K562 (cell line): ENCODE measurements around the gene EPN3. TPM values are rescaled to one million over a fixed set of nuclear protein-coding genes. Genes with fewer than 3 reads are reported as not detected.

Source experiments
- ATAC-seq: fragments of 200-7000 bp; cut with Tn5 transposase; 3 replicates; pipeline ENCODE4 v1.9.1; 2020; ENCODE audit warnings: moderate library complexity
- BruUV-seq: library from RNA; stranded (reverse); fragments of 400-500 nt; replicated peaks from 2 replicates; lab custom pipeline; 2021; lab: Mats Ljungman, UMichigan
- CTCF ChIA-PET: fragments of 300-600 bp; formaldehyde crosslinking; extraction: SDS; loops from one replicate; lab custom pipeline; 2021; ENCODE audit warnings: low intra/inter-chr PET ratio; lab: Yijun Ruan, JAX
- POLR2A ChIA-PET: fragments of 300-600, 350-650 bp; sonication (Branson Sonifier 250); formaldehyde crosslinking; extraction: SDS; loops from one replicate; lab custom pipeline; 2021; ENCODE audit warnings: antibody characterized with exemption, inconsistent platforms; lab: Yijun Ruan, JAX
- DNase-seq, 4 experiments: peaks; one replicate each; pipeline versions ENCODE4 v3.0.0 to v3.0.0-alpha.2; 2011 to 2018; ENCODE audit warnings: low spot score in 3 of 4, mixed read lengths in 3 of 4; ENCODE audit errors: extremely low read depth in 1 of 4
- FAIRE-seq: peaks from 2 replicates; lab custom pipeline; 2011; peaks lifted over from hg19 to GRCh38; lab: Jason Lieb, UNC
- H2AFZ ChIP-seq: 2 replicates; pipeline ENCODE4 v1.6.0; 2011; ENCODE audit warnings: low read depth, low read length, control low read depth, inconsistent platforms
- H3K27ac ChIP-seq: fragments of 200-600 bp; 3 replicates; pipeline ENCODE4 v1.8.0; 2011; ENCODE audit warnings: low read depth, mild to moderate bottlenecking, control low read depth, inconsistent platforms, low read length, moderate library complexity, mixed read lengths; ENCODE audit errors: extremely low read depth
- H3K27me3 ChIP-seq, 2 experiments: fragments of 300-600 bp in 1 of 2; 2 replicates in 1 of 2; 3 replicates in 1 of 2; pipeline versions ENCODE4 v1.6.0 to v1.8.0; 2011; ENCODE audit warnings: inconsistent platforms in 2 of 2, low read length in 2 of 2, mild to moderate bottlenecking in 1 of 2, mixed read lengths in 1 of 2, moderate library complexity in 1 of 2; ENCODE audit not compliant: control insufficient read depth in 2 of 2, insufficient read depth in 2 of 2
- H3K36me3 ChIP-seq: fragments of 300-600 bp; 3 replicates; pipeline ENCODE4 v1.8.0; 2011; ENCODE audit warnings: mild to moderate bottlenecking, low read length, inconsistent platforms; ENCODE audit not compliant: control insufficient read depth, insufficient read depth
- H3K4me1 ChIP-seq, 2 experiments: fragments of 200-600 bp in 1 of 2; replicated peaks in 1 of 2; 2 replicates in 1 of 2; 3 replicates in 1 of 2; pipeline versions ENCODE4 v1.5.1 to v1.8.0; 2011; ENCODE audit warnings: inconsistent platforms in 2 of 2, low read length in 2 of 2, mild to moderate bottlenecking in 1 of 2, mixed read lengths in 1 of 2, moderate library complexity in 1 of 2; ENCODE audit not compliant: control insufficient read depth in 2 of 2, insufficient read depth in 2 of 2
- H3K4me2 ChIP-seq: 2 replicates; pipeline ENCODE4 v1.6.1; 2011; ENCODE audit warnings: low read length, control low read depth, inconsistent platforms, mixed read lengths; ENCODE audit not compliant: insufficient read depth
- H3K4me3 ChIP-seq: fragments of 200-600 bp; sonication (generic), shearing (Covaris generic); 2 replicates; pipeline ENCODE4 v1.5.1; 2016; ENCODE audit warnings: control low read depth, inconsistent platforms
- H3K79me2 ChIP-seq: fragments of 200-600 bp; 3 replicates; pipeline ENCODE4 v1.8.0; 2011; ENCODE audit warnings: low read length, inconsistent platforms; ENCODE audit not compliant: control insufficient read depth, insufficient read depth
- H3K9ac ChIP-seq, 2 experiments: 2 replicates each; pipeline versions ENCODE4 v1.6.0 to v1.6.1; 2011; ENCODE audit warnings: low read depth in 2 of 2, low read length in 2 of 2, control low read depth in 1 of 2, inconsistent platforms in 1 of 2, mild to moderate bottlenecking in 1 of 2, mixed read lengths in 1 of 2; ENCODE audit not compliant: insufficient read depth in 1 of 2
- H3K9me1 ChIP-seq: one replicate; pipeline ENCODE4 v1.6.0; 2011; ENCODE audit warnings: inconsistent platforms, mild to moderate bottlenecking, low read length, moderate library complexity; ENCODE audit not compliant: control insufficient read depth, insufficient read depth
- H3K9me3 ChIP-seq: replicated peaks from 2 replicates; pipeline ENCODE4 v1.5.1; 2011; ENCODE audit warnings: low read depth, low read length, inconsistent platforms; ENCODE audit not compliant: control insufficient read depth, insufficient read depth
- H4K20me1 ChIP-seq: replicated peaks from 2 replicates; pipeline ENCODE4 v1.6.1; 2011; ENCODE audit warnings: low read length, inconsistent platforms, mixed read lengths; ENCODE audit not compliant: control insufficient read depth, insufficient read depth
- BRF2 ChIP-seq: IDR thresholded peaks from 3 replicates; pipeline ENCODE4 v1.6.1; 2011; ENCODE audit warnings: borderline replicate concordance, mild to moderate bottlenecking; ENCODE audit not compliant: insufficient read length, insufficient read depth
- EGR1 ChIP-seq: fragments of 450-650 bp; conservative IDR thresholded peaks from 2 replicates; pipeline ENCODE4 v1.6.1; 2017; ENCODE audit warnings: mild to moderate bottlenecking
- KLF1 ChIP-seq: fragments of 450-650 bp; IDR thresholded peaks from 2 replicates; pipeline ENCODE4 v1.6.1; 2016; ENCODE audit warnings: missing genetic modification characterization, missing compliant biosample characterization
- KLF13 ChIP-seq: fragments of 450-650 bp; IDR thresholded peaks from 2 replicates; pipeline ENCODE4 v1.6.1; 2016; ENCODE audit warnings: missing genetic modification characterization, low read depth, mild to moderate bottlenecking, missing compliant biosample characterization, moderate library complexity, borderline replicate concordance
- SAFB ChIP-seq: fragments of 200-400 bp; formaldehyde crosslinking; IDR thresholded peaks from 2 replicates; pipeline ENCODE4 v1.6.1; 2017; ENCODE audit warnings: low read depth, low read length, borderline replicate concordance
- SRSF7 ChIP-seq: fragments of 200-400 bp; formaldehyde crosslinking; optimal IDR thresholded peaks from 2 replicates; pipeline ENCODE3; 2017; ENCODE audit warnings: mild to moderate bottlenecking, low read depth, low read length
- ZSCAN32 ChIP-seq: fragments of 450-650 bp; formaldehyde crosslinking; IDR thresholded peaks from 2 replicates; pipeline ENCODE4 v1.4.0; 2020; ENCODE audit warnings: mild to moderate bottlenecking, moderate library complexity
- WGBS: fragments of 100-300 bp; shearing (Covaris generic); methylation state at CpG from one replicate; pipeline ENCODE4 v1.1.6; 2016; ENCODE audit warnings: low coverage, mixed read lengths; ENCODE audit not compliant: insufficient coverage; ENCODE audit errors: missing lambda C conversion rate; 5-methylcytosine and 5-hydroxymethylcytosine counted together
- in situ Hi-C: fragments of 300-500 bp; cut with MboI; formaldehyde crosslinking; loops from 4 replicates; pipeline ENCODE4 v1.15.0; 2018; ENCODE audit warnings: inconsistent platforms, mixed read lengths
- intact Hi-C: fragments of 100-400 bp; cut with micrococcal nuclease; formaldehyde crosslinking; loops from 2 replicates; pipeline ENCODE4 v1.14.2; 2022
- polyA plus RNA-seq, 8 experiments: library from polyadenylated mRNA; depleted of rRNA in 4 of 8; stranded (reverse) in 5 of 8; unstranded in 3 of 8; fragments of >200 nt; fragmentation: Nextera tagmentation in 2 of 8; fragmentation: Illumina TruSeq in 1 of 8; extraction: Ambion mirVana in 2 of 8; extraction: Trizol in 1 of 8; gene quantifications; 2 replicates each; pipeline versions ENCODE4 v1.2.1 to v1.2.3, GENCODE V29; 2011 to 2014; ENCODE audit warnings: inconsistent platforms in 1 of 8, missing spikeins in 1 of 8
- total RNA-seq, 7 experiments: library from RNA; depleted of rRNA in 6 of 7; stranded (reverse); fragments of >200 nt in 6 of 7; fragmentation: Illumina TruSeq in 2 of 7; extraction: Trizol in 2 of 7; gene quantifications; 2 replicates each; pipeline versions ENCODE4 v1.2.1 to v1.2.3, GENCODE V29; 2011 to 2021; ENCODE audit warnings: low replicate concordance in 1 of 7
- TF ChIP-seq, protein P1 (sequence below), 2 experiments: fragments of 450-650 bp in 1 of 2; IDR thresholded peaks; 2 replicates each; pipeline ENCODE4 v1.6.1; 2011 to 2017; ENCODE audit warnings: low read depth in 2 of 2, antibody characterized with exemption in 1 of 2, borderline replicate concordance in 1 of 2, low read length in 1 of 2, mild to moderate bottlenecking in 1 of 2, mixed read lengths in 1 of 2; ENCODE audit not compliant: control insufficient read depth in 1 of 2

The EPN3 gene
- total and polyA plus RNA-seq, 9 of the 15 experiments (the other 6 are each of a cell fraction or from before 2014, with no cell fraction given): 0.16 TPM; not detected in 8

DNA sequence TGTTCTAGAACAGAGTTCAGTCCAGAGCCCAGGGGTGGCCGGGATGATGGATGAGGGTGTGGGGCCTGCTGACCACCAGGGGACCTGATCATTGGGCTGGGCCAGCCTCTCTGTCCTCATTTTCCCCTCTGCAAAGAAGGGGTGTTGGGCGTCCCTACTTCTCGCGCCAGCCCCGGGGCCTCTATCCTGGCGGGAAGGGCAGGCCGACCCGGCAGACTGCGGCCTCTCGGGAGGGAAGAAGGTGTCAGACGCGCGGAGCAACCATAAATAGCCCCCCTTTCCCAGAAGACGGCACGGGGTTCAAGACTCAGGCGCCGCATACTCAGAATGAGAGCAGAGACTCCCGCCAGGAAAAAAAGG is 26.0 kb downstream of the EPN3 start (continued):
- TF ChIP-seq, protein P1, sequence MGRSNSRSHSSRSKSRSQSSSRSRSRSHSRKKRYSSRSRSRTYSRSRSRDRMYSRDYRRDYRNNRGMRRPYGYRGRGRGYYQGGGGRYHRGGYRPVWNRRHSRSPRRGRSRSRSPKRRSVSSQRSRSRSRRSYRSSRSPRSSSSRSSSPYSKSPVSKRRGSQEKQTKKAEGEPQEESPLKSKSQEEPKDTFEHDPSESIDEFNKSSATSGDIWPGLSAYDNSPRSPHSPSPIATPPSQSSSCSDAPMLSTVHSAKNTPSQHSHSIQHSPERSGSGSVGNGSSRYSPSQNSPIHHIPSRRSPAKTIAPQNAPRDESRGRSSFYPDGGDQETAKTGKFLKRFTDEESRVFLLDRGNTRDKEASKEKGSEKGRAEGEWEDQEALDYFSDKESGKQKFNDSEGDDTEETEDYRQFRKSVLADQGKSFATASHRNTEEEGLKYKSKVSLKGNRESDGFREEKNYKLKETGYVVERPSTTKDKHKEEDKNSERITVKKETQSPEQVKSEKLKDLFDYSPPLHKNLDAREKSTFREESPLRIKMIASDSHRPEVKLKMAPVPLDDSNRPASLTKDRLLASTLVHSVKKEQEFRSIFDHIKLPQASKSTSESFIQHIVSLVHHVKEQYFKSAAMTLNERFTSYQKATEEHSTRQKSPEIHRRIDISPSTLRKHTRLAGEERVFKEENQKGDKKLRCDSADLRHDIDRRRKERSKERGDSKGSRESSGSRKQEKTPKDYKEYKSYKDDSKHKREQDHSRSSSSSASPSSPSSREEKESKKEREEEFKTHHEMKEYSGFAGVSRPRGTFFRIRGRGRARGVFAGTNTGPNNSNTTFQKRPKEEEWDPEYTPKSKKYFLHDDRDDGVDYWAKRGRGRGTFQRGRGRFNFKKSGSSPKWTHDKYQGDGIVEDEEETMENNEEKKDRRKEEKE (IDR thresholded peaks at IDR 0.05; ENCODE audit: borderline replicate concordance in 1 of 2, control insufficient read depth in 1 of 2, low read depth in 2 of 2, low read length in 1 of 2): no peak
- no peak for TF ChIP-seq KLF13 (tag)
- TF ChIP-seq KLF1 (tag): no peak
- TF ChIP-seq SRSF7: no peak
- TF ChIP-seq ZSCAN32 (CRISPR knock-in tag): no peak

GRCh38 chr17:50558941-50559614 is 26.5 kb downstream of the EPN3 start:
- Histone ChIP-seq H3K79me2 (no peaks in the 10 kb centered on the region), H3K4me2 (no peak overlapping the region), H4K20me1 (peaks cover 17% of the 10 kb centered on the region; the same call in 1 of the 2 replicates), H3K4me3 (no peak overlapping the region), H3K9me1 (no peaks in the 10 kb centered on the region), H3K9ac (no peak overlapping the region), H3K27me3 (peaks cover 28 to 66% of the 10 kb centered on the region in 2 experiments), H3K4me1 (peaks cover 9 to 38% of the 10 kb centered on the region in 2 experiments), H3K9me3 (no peaks in the 10 kb centered on the region), H2AFZ (no peak overlapping the region), H3K36me3 (no peaks in the 10 kb centered on the region), H3K27ac (no peak overlapping the region)
- CTCF ChIA-PET: no interaction called here
- ATAC-seq (no peak), DNase-seq (no peak), FAIRE-seq (no peak)
- no TSS peak for BruUV-seq
- in situ Hi-C loops (no loop called here), intact Hi-C loops (no loop called here)
- WGBS: 16% methylated on average over 44 of the region's 55 CpGs
- TF ChIP-seq BRF2: no peak
- TF ChIP-seq SAFB: peak; percentile 42; the same call in 1 of the 2 replicates
- peak; percentile 66 for TF ChIP-seq EGR1
- POLR2A ChIA-PET: interaction anchor here (1.2 kb wide), 1 partner anchor 99 kb away, joined by 5 read pairs; no protein-coding TSS in a partner anchor
